Keratinocyte (primary cell): ENCODE measurements around the gene COL4A5. TPM values are rescaled to one million over a fixed set of nuclear protein-coding genes. Genes with fewer than 3 reads are reported as not detected.
"Not testable (repeated sequence)": the region's sequence is repeated elsewhere in the genome, so short reads cannot be mapped to it uniquely, and the experiment has no call there.

ENCODE experiments used
- DNase-seq: peaks from one replicate; pipeline ENCODE4 v3.0.0-alpha.2; 2011; ENCODE audit warnings: low read depth, missing footprints, low spot score
- FAIRE-seq: peaks from 2 replicates; lab custom pipeline; 2011; peaks lifted over from hg19 to GRCh38; lab: Jason Lieb, UNC
- H2AFZ ChIP-seq: 2 replicates; pipeline ENCODE4 v1.6.0; 2012; ENCODE audit warnings: low read length, control low read depth, inconsistent platforms; ENCODE audit not compliant: control insufficient read depth
- H3K27ac ChIP-seq: 2 replicates; pipeline ENCODE4 v1.5.1; 2011; ENCODE audit warnings: low read length; ENCODE audit not compliant: control insufficient read depth, insufficient read depth
- H3K27me3 ChIP-seq: 3 replicates; pipeline ENCODE4 v1.6.0; 2011; ENCODE audit warnings: low read length; ENCODE audit not compliant: control insufficient read depth, insufficient read depth; ENCODE audit errors: extremely low read depth
- H3K36me3 ChIP-seq, 2 experiments: 2 replicates in 1 of 2; 3 replicates in 1 of 2; pipeline ENCODE4 v1.5.1; 2011; ENCODE audit warnings: low read length in 2 of 2, mild to moderate bottlenecking in 1 of 2; ENCODE audit not compliant: control insufficient read depth in 2 of 2, insufficient read depth in 2 of 2; ENCODE audit errors: extremely low read depth in 1 of 2
- H3K4me1 ChIP-seq: 3 replicates; pipeline ENCODE4 v1.5.1; 2011; ENCODE audit warnings: low read length; ENCODE audit not compliant: control insufficient read depth, insufficient read depth; ENCODE audit errors: extremely low read depth
- H3K4me2 ChIP-seq: 3 replicates; pipeline ENCODE4 v1.6.0; 2011; ENCODE audit warnings: low read depth, low read length; ENCODE audit not compliant: control insufficient read depth, insufficient read depth; ENCODE audit errors: extremely low read depth
- H3K4me3 ChIP-seq, 3 experiments: fragments of 200-600 bp in 1 of 3; sonication (generic) in 1 of 3; 2 replicates in 2 of 3; 3 replicates in 1 of 3; pipeline ENCODE4 v1.5.1; 2011 to 2016; ENCODE audit warnings: low read length in 3 of 3, mild to moderate bottlenecking in 3 of 3, control low read depth in 2 of 3, inconsistent platforms in 1 of 3, low read depth in 1 of 3, mixed read lengths in 1 of 3, mixed run types in 1 of 3, moderate library complexity in 1 of 3; ENCODE audit not compliant: control insufficient read depth in 2 of 3, insufficient read depth in 2 of 3; ENCODE audit errors: extremely low read depth in 1 of 3
- H3K79me2 ChIP-seq: 2 replicates; pipeline ENCODE4 v1.6.0; 2012; ENCODE audit warnings: low read length; ENCODE audit not compliant: control insufficient read depth, insufficient read depth
- H3K9ac ChIP-seq: 3 replicates; pipeline ENCODE4 v1.6.0; 2011; ENCODE audit warnings: low read length; ENCODE audit not compliant: control insufficient read depth, insufficient read depth; ENCODE audit errors: extremely low read depth
- H3K9me1 ChIP-seq: 3 replicates; pipeline ENCODE4 v1.6.0; 2011; ENCODE audit warnings: low read length; ENCODE audit not compliant: control insufficient read depth, insufficient read depth; ENCODE audit errors: extremely low read depth
- H3K9me3 ChIP-seq: 2 replicates; pipeline ENCODE4 v1.5.1; 2012; ENCODE audit warnings: low read depth, low read length; ENCODE audit not compliant: control insufficient read depth
- H4K20me1 ChIP-seq: 3 replicates; pipeline ENCODE4 v1.6.0; 2011; ENCODE audit warnings: low read length; ENCODE audit not compliant: control insufficient read depth, insufficient read depth; ENCODE audit errors: extremely low read depth
- CTCF ChIP-seq, 3 experiments: IDR thresholded peaks in 1 of 3; conservative IDR thresholded peaks in 1 of 3; optimal IDR thresholded peaks in 1 of 3; 2 replicates in 2 of 3; 3 replicates in 1 of 3; pipeline versions ENCODE3 to v1.5.1; 2011; ENCODE audit warnings: low read length in 3 of 3, mild to moderate bottlenecking in 3 of 3, moderate library complexity in 2 of 3, control low read depth in 1 of 3, inconsistent platforms in 1 of 3; ENCODE audit not compliant: insufficient read depth in 2 of 3; ENCODE audit errors: extremely low read depth in 1 of 3
- EZH2 ChIP-seq: IDR thresholded peaks from one replicate; pipeline ENCODE4 v1.6.1; 2012; ENCODE audit warnings: inconsistent platforms, mild to moderate bottlenecking, low read length, moderate library complexity
- dilution Hi-C: fragments of 300-500 bp; cut with MboI; formaldehyde crosslinking; loops from one replicate; pipeline ENCODE4 v1.7.0; 2020; ENCODE audit warnings: low sequenced_read_pairs; ENCODE audit not compliant: extremely low pct_ligation_motif_present
- polyA plus RNA-seq, 5 experiments: library from polyadenylated mRNA; depleted of rRNA in 3 of 5; stranded (reverse) in 3 of 5; stranded (forward) in 1 of 5; unstranded in 1 of 5; fragments of >200 nt; gene quantifications; 1 replicate in 1 of 5; 2 replicates in 3 of 5; 3 replicates in 1 of 5; pipeline versions ENCODE4 v1.2.1 to v1.2.3, GENCODE V29; 2011 to 2012; ENCODE audit warnings: missing spikeins in 2 of 5, low read depth in 1 of 5, low replicate concordance in 1 of 5

Gene COL4A5
- polyA plus RNA-seq, 1 donor (not counting 4 experiments of a cell fraction or from before 2014, with no cell fraction given), result 53.2 TPM

GRCh38 chrX:108468486-108468885 is 28.8 kb downstream of the COL4A5 start:
- no peak for FAIRE-seq
- no peaks in the 10 kb centered on the region for H3K4me1 ChIP-seq
- H3K9ac ChIP-seq, result no peak overlapping the region
- no peaks in the 10 kb centered on the region for H3K27me3 ChIP-seq
- no peaks in the 10 kb centered on the region for H3K9me1 ChIP-seq
- DNase-seq, result no peak
- H3K79me2 ChIP-seq, result peaks cover 57% of the 10 kb centered on the region
- H3K4me3 ChIP-seq, result no peak overlapping the region
- H3K9me3 ChIP-seq, result no peaks in the 10 kb centered on the region
- H2AFZ ChIP-seq, result no peak overlapping the region
- H3K27ac ChIP-seq, result no peak overlapping the region
- H4K20me1 ChIP-seq, result no peaks in the 10 kb centered on the region
- H3K4me2 ChIP-seq, result no peak overlapping the region
- dilution Hi-C loops, result no loop called here
- no peak for TF ChIP-seq CTCF (optimal IDR thresholded peaks at IDR 0.05 in 1 of 3, IDR thresholded peaks at IDR 0.05 in 1 of 3, conservative IDR thresholded peaks at IDR 0.05 in 1 of 3; ENCODE audit: extremely low read depth in 1 of 3, insufficient read depth in 2 of 3, low read length in 3 of 3)
- no peak for TF ChIP-seq EZH2
- H3K36me3 ChIP-seq, result no peaks in the 10 kb centered on the region

- dilution Hi-C loops, result no loop called here
- H3K4me3 ChIP-seq, result no peak overlapping the region
- H2AFZ ChIP-seq, result no peak overlapping the region
- H3K9ac ChIP-seq, result no peak overlapping the region
- DNase-seq (no peak), FAIRE-seq (no peak)
- H3K27ac ChIP-seq, result no peak overlapping the region
- H3K79me2 ChIP-seq, result peaks cover 46% of the 10 kb centered on the region
- H3K4me2 ChIP-seq, result no peak overlapping the region
- no peaks in the 10 kb centered on the region for H3K36me3 ChIP-seq
- no peaks in the 10 kb centered on the region for H3K27me3 ChIP-seq
- H3K4me1 ChIP-seq, result no peaks in the 10 kb centered on the region
- H3K9me1 ChIP-seq, result no peaks in the 10 kb centered on the region
- no peaks in the 10 kb centered on the region for H3K9me3 ChIP-seq
- no peaks in the 10 kb centered on the region for H4K20me1 ChIP-seq
- TF ChIP-seq EZH2 (no peak), CTCF (optimal IDR thresholded peaks at IDR 0.05 in 1 of 3, IDR thresholded peaks at IDR 0.05 in 1 of 3, conservative IDR thresholded peaks at IDR 0.05 in 1 of 3; ENCODE audit: extremely low read depth in 1 of 3, insufficient read depth in 2 of 3, low read length in 3 of 3) (no peak)
These were observed 34.3 kb downstream of the COL4A5 start for GRCh38 chrX:108473979-108474378.

GRCh38 chrX:108481528-108481927 is 41.9 kb downstream of the COL4A5 start:
- H3K27ac ChIP-seq, DNase-seq, H3K4me1 ChIP-seq, H4K20me1 ChIP-seq, H3K4me2 ChIP-seq, H3K27me3 ChIP-seq, FAIRE-seq, H3K9me1 ChIP-seq, H3K9me3 ChIP-seq, H3K36me3 ChIP-seq, H3K4me3 ChIP-seq, H2AFZ ChIP-seq, dilution Hi-C loops, H3K9ac ChIP-seq: not testable (repeated sequence)
- H3K79me2 ChIP-seq, result peaks cover 13% of the 10 kb centered on the region
